ENCODE results near the gene WDR13.

- TF ChIP-seq CTCF (IDR thresholded peaks at IDR 0.05) (no peak), SIN3A (IDR thresholded peaks at IDR 0.05; ENCODE audit: borderline replicate concordance, insufficient read depth, low read depth, low read length) (no peak), TCF7L2 (IDR thresholded peaks at IDR 0.05; ENCODE audit: low read depth, low read length) (no peak), POLR2AphosphoS5 (IDR thresholded peaks at IDR 0.05; ENCODE audit: low read depth, low read length) (no peak)
Measured at GRCh38 chrX:48606091-48606490, 8.8 kb downstream of the WDR13 start.
